IMR-90 (cell line): ENCODE measurements around the gene ANKDD1B. TPM values are rescaled to one million over a fixed set of nuclear protein-coding genes. Genes with fewer than 3 reads are reported as not detected.

Source experiments
- ATAC-seq: fragments of 200-7000 bp; cut with Tn5 transposase; 2 replicates; pipeline ENCODE4 v1.9.1; 2020; ENCODE audit warnings: low read depth, mild to moderate bottlenecking, moderate library complexity
- BruUV-seq: library from RNA; stranded (reverse); fragments of 400-500 nt; replicated peaks from 2 replicates; lab custom pipeline; 2021; lab: Mats Ljungman, UMichigan
- CTCF ChIA-PET: fragments of 300-600 bp; formaldehyde crosslinking; extraction: SDS; loops from one replicate; lab custom pipeline; 2021; ENCODE audit warnings: antibody characterized with exemption; lab: Yijun Ruan, JAX
- POLR2A ChIA-PET: fragments of 300-600 bp; sonication (Branson Sonifier 250); formaldehyde crosslinking; loops from one replicate; lab custom pipeline; 2022; ENCODE audit warnings: antibody characterized with exemption; ENCODE audit not compliant: unreplicated experiment; lab: Charles Lee
- DNase-seq: peaks from one replicate; pipeline ENCODE4 v3.0.0; 2013
- H2AFZ ChIP-seq: replicated peaks from 2 replicates; pipeline ENCODE3; 2013; ENCODE audit warnings: low read length, mild to moderate bottlenecking; ENCODE audit not compliant: poor library complexity
- H2AK5ac ChIP-seq: 2 replicates; pipeline ENCODE4 v1.6.1; 2013; ENCODE audit warnings: low read depth, low read length, inconsistent platforms
- H2AK9ac ChIP-seq: replicated peaks from 2 replicates; pipeline ENCODE3; 2013; ENCODE audit warnings: mild to moderate bottlenecking, low read depth, low read length, moderate library complexity; ENCODE audit not compliant: poor library complexity
- H2BK120ac ChIP-seq: 2 replicates; pipeline ENCODE4 v1.6.1; 2013; ENCODE audit warnings: low read depth, low read length, inconsistent platforms
- H2BK15ac ChIP-seq: 3 replicates; pipeline ENCODE4 v1.6.1; 2013; ENCODE audit warnings: low read depth, low read length, inconsistent platforms
- H2BK20ac ChIP-seq: 2 replicates; pipeline ENCODE4 v1.6.1; 2013; ENCODE audit warnings: low read depth, mild to moderate bottlenecking, inconsistent platforms, low read length, moderate library complexity
- H2BK5ac ChIP-seq: 2 replicates; pipeline ENCODE4 v1.6.1; 2013; ENCODE audit warnings: mild to moderate bottlenecking, low read depth, low read length, inconsistent platforms; ENCODE audit not compliant: poor library complexity, severe bottlenecking
- H3K14ac ChIP-seq: replicated peaks from 2 replicates; pipeline ENCODE4 v1.6.1; 2013; ENCODE audit warnings: low read depth, low read length, inconsistent platforms
- H3K18ac ChIP-seq: 2 replicates; pipeline ENCODE4 v1.6.1; 2013; ENCODE audit warnings: low read depth, low read length, control low read depth
- H3K23ac ChIP-seq: 2 replicates; pipeline ENCODE4 v1.6.1; 2013; ENCODE audit warnings: low read depth, low read length, inconsistent platforms
- H3K27ac ChIP-seq: 2 replicates; pipeline ENCODE4 v1.5.1; 2013; ENCODE audit warnings: mild to moderate bottlenecking, control low read depth, low read length; ENCODE audit not compliant: insufficient read depth
- H3K27me3 ChIP-seq: 2 replicates; pipeline ENCODE4 v1.6.1; 2013; ENCODE audit warnings: low read length; ENCODE audit not compliant: control insufficient read depth, insufficient read depth
- H3K36me3 ChIP-seq: 2 replicates; pipeline ENCODE4 v1.6.1; 2013; ENCODE audit warnings: low read length, mixed read lengths; ENCODE audit not compliant: control insufficient read depth, insufficient read depth
- H3K4ac ChIP-seq: 2 replicates; pipeline ENCODE4 v1.6.1; 2013; ENCODE audit warnings: low read depth, low read length, inconsistent platforms
- H3K4me1 ChIP-seq: 2 replicates; pipeline ENCODE4 v1.6.1; 2013; ENCODE audit warnings: low read length, mixed read lengths; ENCODE audit not compliant: control insufficient read depth, insufficient read depth
- H3K4me2 ChIP-seq: 2 replicates; pipeline ENCODE4 v1.6.1; 2013; ENCODE audit warnings: low read depth, mild to moderate bottlenecking, control low read depth, low read length, moderate library complexity
- H3K4me3 ChIP-seq: 2 replicates; pipeline ENCODE4 v1.5.1; 2013; ENCODE audit warnings: low read depth, mild to moderate bottlenecking, control low read depth, low read length, moderate library complexity; ENCODE audit not compliant: insufficient read depth
- H3K56ac ChIP-seq: 2 replicates; pipeline ENCODE4 v1.6.1; 2013; ENCODE audit warnings: low read length, inconsistent platforms; ENCODE audit not compliant: insufficient read depth; ENCODE audit errors: extremely low read depth
- H3K79me1 ChIP-seq, 2 experiments: 2 replicates each; pipeline ENCODE4 v1.6.1; 2013; ENCODE audit warnings: low read length in 2 of 2, inconsistent platforms in 1 of 2, low read depth in 1 of 2
- H3K9ac ChIP-seq: 2 replicates; pipeline ENCODE4 v1.6.1; 2013; ENCODE audit warnings: low read depth, low read length, control low read depth
- H3K9me1 ChIP-seq: 2 replicates; pipeline ENCODE4 v1.6.1; 2013; ENCODE audit warnings: low read length, inconsistent platforms; ENCODE audit not compliant: insufficient read depth
- H3K9me3 ChIP-seq: 2 replicates; pipeline ENCODE4 v1.6.1; 2013; ENCODE audit warnings: low read length; ENCODE audit not compliant: control insufficient read depth, insufficient read depth
- H4K20me1 ChIP-seq: 2 replicates; pipeline ENCODE4 v1.6.1; 2013; ENCODE audit warnings: low read length, inconsistent platforms; ENCODE audit not compliant: insufficient read depth
- H4K5ac ChIP-seq: 2 replicates; pipeline ENCODE4 v1.6.1; 2013; ENCODE audit warnings: mild to moderate bottlenecking, low read depth, low read length, control low read depth
- H4K8ac ChIP-seq, 2 experiments: 2 replicates each; pipeline ENCODE4 v1.6.1; 2013; ENCODE audit warnings: low read depth in 2 of 2, low read length in 2 of 2, control low read depth in 1 of 2, inconsistent platforms in 1 of 2
- H4K91ac ChIP-seq: 2 replicates; pipeline ENCODE4 v1.6.1; 2013; ENCODE audit warnings: low read depth, low read length, inconsistent platforms; ENCODE audit not compliant: insufficient read depth
- MXI1 ChIP-seq: IDR thresholded peaks from 2 replicates; pipeline ENCODE4 v1.6.1; 2012; ENCODE audit warnings: low read depth, mild to moderate bottlenecking, low read length, moderate library complexity, borderline replicate concordance
- NFE2L2 ChIP-seq: fragments of 150-350 bp; IDR thresholded peaks from 2 replicates; pipeline ENCODE4 v1.6.1; 2016; ENCODE audit warnings: low read depth, mild to moderate bottlenecking, low read length
- WGBS, 2 experiments: methylation state at CpG; one replicate each; pipeline versions ENCODE4 v1.1.5 to v1.1.7; 2013; ENCODE audit warnings: missing lambda C conversion rate in 2 of 2; ENCODE audit not compliant: insufficient read length in 1 of 2; ENCODE audit errors: extremely low coverage in 2 of 2; 5-methylcytosine and 5-hydroxymethylcytosine counted together
- dilution Hi-C: fragments of 300-500 bp; cut with HindIII; formaldehyde crosslinking; loops from one replicate; pipeline ENCODE4 v1.14.3; 2018; ENCODE audit warnings: low sequenced_read_pairs; ENCODE audit not compliant: unreplicated experiment
- in situ Hi-C: fragments of 300-500 bp; cut with MboI; formaldehyde crosslinking; loops from 3 replicates; pipeline ENCODE4 v1.14.3; 2019; ENCODE audit warnings: low sequenced_read_pairs, inconsistent platforms, mixed read lengths
- intact Hi-C: fragments of 100-400 bp; cut with micrococcal nuclease; formaldehyde crosslinking; loops from 2 replicates; pipeline ENCODE4 v1.10.0; 2022
- microRNA-seq, 2 experiments: library from miRNA; stranded (forward) in 1 of 2; unstranded in 1 of 2; fragments of 10-50 nt in 1 of 2; fragments of <30 nt in 1 of 2; gene quantifications in 1 of 2; microRNA quantifications in 1 of 2; one replicate each; pipeline versions ENCODE3 to v1.1.0; 2013 to 2020; ENCODE audit not compliant: insufficient read depth in 1 of 2, insufficient read length in 1 of 2, unreplicated experiment in 1 of 2
- polyA plus RNA-seq, 3 experiments: library from polyadenylated mRNA; depleted of rRNA; stranded (reverse); fragments of >200 nt; gene quantifications; 2 replicates each; pipeline ENCODE4 v1.2.3, GENCODE V29; 2012; ENCODE audit warnings: low replicate concordance in 1 of 3
- small RNA-seq, 5 experiments: library from RNA; depleted of rRNA; stranded (forward); fragments of <200 nt; gene quantifications; one replicate each; pipeline ENCODE3, GENCODE V24; 2012
- total RNA-seq: library from RNA; depleted of rRNA; stranded (reverse); fragments of >200 nt; gene quantifications from 2 replicates; pipeline ENCODE4 v1.2.3, GENCODE V29; 2012; rRNA removed
- TF ChIP-seq, protein P1 (sequence below): fragments of 150-350 bp; IDR thresholded peaks from 2 replicates; pipeline ENCODE4 v1.6.1; 2016; ENCODE audit warnings: low read depth, mild to moderate bottlenecking, low read length, moderate library complexity, borderline replicate concordance

ANKDD1B gene
- total and polyA plus RNA-seq, 2 of the 4 experiments (the other 2 are of a cell fraction), result 0.24 TPM; not detected in 1

DNA sequence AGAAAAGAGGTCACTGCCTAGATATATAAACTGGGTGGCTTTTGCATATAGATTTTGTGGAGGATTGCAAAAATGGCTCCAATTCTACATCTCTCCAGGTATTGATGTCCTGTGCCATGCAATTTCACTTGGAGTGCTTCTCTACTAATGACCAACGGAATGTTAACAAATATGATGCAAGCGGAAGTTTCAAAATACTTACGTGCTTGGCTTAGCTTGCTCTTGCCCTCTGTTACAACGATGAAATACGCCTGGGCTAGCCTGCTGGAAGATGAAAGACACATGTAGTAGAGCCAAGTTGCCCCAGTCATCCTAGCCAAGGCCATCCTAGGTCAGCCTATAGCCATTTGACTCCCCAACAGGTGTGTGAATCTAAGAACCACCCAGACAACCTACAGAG, 109.6 kb downstream of the ANKDD1B start:
- no peak overlapping the region for H2AK5ac ChIP-seq
- 73% methylated on average over 2 of the region's 5 CpGs; no CpG with 5 or more reads in 1 of the 2 experiments for WGBS, 2 experiments
- BruUV-seq, result no TSS peak
- H3K9me3 ChIP-seq, result no peaks in the 10 kb centered on the region
- H3K23ac ChIP-seq, result no peak overlapping the region
- H4K5ac ChIP-seq, result no peak overlapping the region
- no peak overlapping the region for H3K14ac ChIP-seq
- DNase-seq, result no peak
- H3K56ac ChIP-seq, result no peak overlapping the region
- H4K8ac ChIP-seq, result no peak overlapping the region
- no peak overlapping the region for H2BK15ac ChIP-seq
- no peak overlapping the region for H2BK20ac ChIP-seq
- ChIA-PET CTCF (no interaction called here), POLR2A (no interaction called here)
- no peak overlapping the region for H3K4me3 ChIP-seq
- H2AK9ac ChIP-seq, result no peak overlapping the region
- ATAC-seq, result no peak
- no peaks in the 10 kb centered on the region for H3K27me3 ChIP-seq
- no peak overlapping the region for H2AFZ ChIP-seq
- H2BK5ac ChIP-seq, result no peak overlapping the region
- TF ChIP-seq NFE2L2, result no peak
- no peak for TF ChIP-seq MXI1
- TF ChIP-seq, protein P1, sequence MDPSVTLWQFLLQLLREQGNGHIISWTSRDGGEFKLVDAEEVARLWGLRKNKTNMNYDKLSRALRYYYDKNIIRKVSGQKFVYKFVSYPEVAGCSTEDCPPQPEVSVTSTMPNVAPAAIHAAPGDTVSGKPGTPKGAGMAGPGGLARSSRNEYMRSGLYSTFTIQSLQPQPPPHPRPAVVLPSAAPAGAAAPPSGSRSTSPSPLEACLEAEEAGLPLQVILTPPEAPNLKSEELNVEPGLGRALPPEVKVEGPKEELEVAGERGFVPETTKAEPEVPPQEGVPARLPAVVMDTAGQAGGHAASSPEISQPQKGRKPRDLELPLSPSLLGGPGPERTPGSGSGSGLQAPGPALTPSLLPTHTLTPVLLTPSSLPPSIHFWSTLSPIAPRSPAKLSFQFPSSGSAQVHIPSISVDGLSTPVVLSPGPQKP, result no peak
- dilution Hi-C loops (no loop called here), in situ Hi-C loops (no loop called here), intact Hi-C loops (loop anchor here (2.0 kb wide), 1 partner anchor 854 kb away; no protein-coding TSS in a partner anchor)
- peaks cover 0 to 10% of the 10 kb centered on the region in 2 experiments; a peak in 1 of 4 replicates for H3K79me1 ChIP-seq
- 0 out of 2 replicates have a peak, but pooled peaks cover 4% of the 10 kb centered on the region for H3K9me1 ChIP-seq
- H3K36me3 ChIP-seq, result no peaks in the 10 kb centered on the region
- H3K9ac ChIP-seq, result no peak overlapping the region
- H3K4me1 ChIP-seq, result no peaks in the 10 kb centered on the region
- no peak overlapping the region for H3K4ac ChIP-seq
- no peak overlapping the region for H3K27ac ChIP-seq
- H4K91ac ChIP-seq, result no peak overlapping the region
- H2BK120ac ChIP-seq, result no peak overlapping the region
- H3K18ac ChIP-seq, result no peak overlapping the region
- H4K20me1 ChIP-seq, result no peaks in the 10 kb centered on the region
- H3K4me2 ChIP-seq, result no peak overlapping the region

Small RNAs within 50 kb of the gene (microRNA-seq; reads per million reads assigned to microRNA genes)
- not detected for gene RNU6-680P (ENCODE audit: insufficient read depth, insufficient read length)

Small RNAs within 50 kb of the gene (small RNA-seq; reads per million reads assigned to genes)
- 0 reads per million in 5 experiments for gene RNU6-680P

Other genes with a start within 250 kb of the ANKDD1B start
- 7.2 and 10.3 TPM in 2 replicates for gene CERT1, start 99.8 kb upstream of the ANKDD1B start, total RNA-seq
- gene CERT1, start 99.8 kb upstream of the ANKDD1B start, polyA plus RNA-seq (2012; rRNA removed), result 6.0 and 7.2 TPM in 2 replicates
- 24.4 and 34.2 TPM in 2 replicates for gene POLK, start 99.6 kb upstream of the ANKDD1B start, total RNA-seq
- 9.6 and 10.4 TPM in 2 replicates for gene POLK, start 99.6 kb upstream of the ANKDD1B start, polyA plus RNA-seq (2012; rRNA removed)
- 12.9 and 13.1 TPM in 2 replicates for gene POC5, start 106.0 kb downstream of the ANKDD1B start, total RNA-seq
- gene POC5, start 106.0 kb downstream of the ANKDD1B start, polyA plus RNA-seq (2012; rRNA removed), result 6.2 and 6.6 TPM in 2 replicates